GM21619 (cell line): ENCODE measurements around the gene SPEM2.

ENCODE experiments used
- ATAC-seq: cut with Tn5 transposase; IDR thresholded peaks from one replicate; pipeline ENCODE4 v1.9.1; 2021; ENCODE audit not compliant: unreplicated experiment

Gene SPEM2

GRCh38 chr17:7403977-7404736 lies 21.3 kb upstream of the SPEM2 start, which contains the start of gene TMEM256:
TSS of gene TMEM256 (minus strand) at chr17:7404097. CDS start at chr17:7404084, 13 bp downstream.
- ATAC-seq: peak; percentile 94

GRCh38 chr17:7404737-7405349 lies 20.6 kb upstream of the SPEM2 start:
- ATAC-seq: no peak

- no peak for ATAC-seq
Measured at GRCh38 chr17:7405350-7406234, 19.8 kb upstream of the SPEM2 start.

GRCh38 chr17:7406235-7406825 lies 19.1 kb upstream of the SPEM2 start:
- no peak for ATAC-seq

GRCh38 chr17:7407082-7407481 lies 18.3 kb upstream of the SPEM2 start:
- ATAC-seq: no peak

- ATAC-seq: no peak
Measured at GRCh38 chr17:7407485-7408251, 17.7 kb upstream of the SPEM2 start, which contains the start of gene NLGN2. TSS of gene NLGN2 (plus strand) at chr17:7407845. CDS start at chr17:7408256, 411 bp downstream.

- ATAC-seq: no peak
Measured at GRCh38 chr17:7408252-7408727, 17.1 kb upstream of the SPEM2 start.

GRCh38 chr17:7408863-7409262 lies 16.6 kb upstream of the SPEM2 start:
- no peak for ATAC-seq

GRCh38 chr17:7409716-7410115 lies 15.7 kb upstream of the SPEM2 start:
- no peak for ATAC-seq

- ATAC-seq: no peak
Measured at GRCh38 chr17:7410634-7411426, 14.6 kb upstream of the SPEM2 start.

GRCh38 chr17:7411427-7411750 lies 14.0 kb upstream of the SPEM2 start:
- ATAC-seq: no peak

- no peak for ATAC-seq
Measured at GRCh38 chr17:7413346-7413985, 11.9 kb upstream of the SPEM2 start.

GRCh38 chr17:7414837-7415236 lies 10.6 kb upstream of the SPEM2 start:
- ATAC-seq: no peak

GRCh38 chr17:7415784-7416183 lies 9.6 kb upstream of the SPEM2 start:
- no peak for ATAC-seq

- ATAC-seq: no peak
Measured at GRCh38 chr17:7416323-7416722, 9.1 kb upstream of the SPEM2 start.

GRCh38 chr17:7417056-7417655 lies 8.3 kb upstream of the SPEM2 start:
- ATAC-seq: no peak

- ATAC-seq: no peak
Measured at GRCh38 chr17:7418472-7419152, 6.8 kb upstream of the SPEM2 start.
